PC-3 (cell line): ENCODE data around the gene HPCAL4. TPM values are rescaled to one million over a fixed set of nuclear protein-coding genes. Genes with fewer than 3 reads are reported as not detected.

ENCODE experiments used
- ATAC-seq: fragments of 200-7000 bp; cut with Tn5 transposase; 2 replicates; pipeline ENCODE4 v1.9.1; 2020; ENCODE audit warnings: mild to moderate bottlenecking, moderate library complexity
- BruUV-seq: library from RNA; stranded (reverse); fragments of 400-500 nt; replicated peaks from 2 replicates; lab custom pipeline; 2021; lab: Mats Ljungman, UMichigan
- CTCF ChIA-PET: fragments of 300-600 bp; sonication (Branson Sonifier 250); formaldehyde crosslinking; loops from one replicate; lab custom pipeline; 2022; ENCODE audit warnings: antibody characterized with exemption; lab: Charles Lee
- POLR2A ChIA-PET: fragments of 300-600 bp; sonication (Branson Sonifier 250); formaldehyde crosslinking; loops from one replicate; lab custom pipeline; 2022; ENCODE audit warnings: antibody characterized with exemption; ENCODE audit not compliant: unreplicated experiment; lab: Charles Lee
- DNase-seq: peaks from one replicate; pipeline ENCODE4 v3.0.0-alpha.2; 2015
- H2AFZ ChIP-seq: fragments of 300-600 bp; sonication (generic); 2 replicates; pipeline ENCODE4 v1.6.0; 2016; ENCODE audit warnings: antibody characterized with exemption, low read length
- H3F3A ChIP-seq: fragments of 300-600 bp; sonication (generic); one replicate; pipeline ENCODE4 v1.6.0; 2017; ENCODE audit warnings: antibody characterized with exemption, low read length, control low read depth, mild to moderate bottlenecking; ENCODE audit not compliant: unreplicated experiment
- H3K27ac ChIP-seq: fragments of 300-600 bp; sonication (generic); 2 replicates; pipeline ENCODE4 v1.5.1; 2016; ENCODE audit warnings: mild to moderate bottlenecking, low read length
- H3K27me3 ChIP-seq: fragments of 300-600 bp; sonication (generic); 2 replicates; pipeline ENCODE4 v1.6.1; 2016; ENCODE audit warnings: low read length, mixed read lengths
- H3K36me3 ChIP-seq: fragments of 300-600 bp; sonication (generic); 2 replicates; pipeline ENCODE4 v1.6.1; 2016; ENCODE audit warnings: low read depth, mixed run types, low read length, mixed read lengths
- H3K4me1 ChIP-seq: fragments of 300-600 bp; sonication (generic); 2 replicates; pipeline ENCODE4 v1.5.1; 2016; ENCODE audit warnings: low read length; ENCODE audit not compliant: insufficient read depth
- H3K4me2 ChIP-seq: fragments of 300-600 bp; sonication (generic); 2 replicates; pipeline ENCODE4 v1.6.0; 2016; ENCODE audit warnings: low read length
- H3K4me3 ChIP-seq: fragments of 300-600 bp; sonication (generic); 2 replicates; pipeline ENCODE4 v1.5.1; 2016; ENCODE audit warnings: mild to moderate bottlenecking, low read length, mixed read lengths
- H3K79me2 ChIP-seq: fragments of 300-600 bp; sonication (generic); 2 replicates; pipeline ENCODE4 v1.6.1; 2017; ENCODE audit warnings: low read length, mixed read lengths
- H3K9ac ChIP-seq: fragments of 300-600 bp; sonication (generic); 2 replicates; pipeline ENCODE4 v1.6.0; 2016; ENCODE audit warnings: mild to moderate bottlenecking, low read length
- H3K9me2 ChIP-seq: fragments of 300-600 bp; sonication (generic); replicated peaks from 2 replicates; pipeline ENCODE4 v1.6.1; 2016; ENCODE audit warnings: mixed run types, low read length, mixed read lengths
- H3K9me3 ChIP-seq: fragments of 300-600 bp; sonication (generic); 2 replicates; pipeline ENCODE4 v1.6.1; 2016; ENCODE audit warnings: low read length, mixed read lengths
- H4K20me1 ChIP-seq: fragments of 300-600 bp; sonication (generic); 2 replicates; pipeline ENCODE4 v1.6.1; 2016; ENCODE audit warnings: low read length, mixed read lengths
- CTCF ChIP-seq: fragments of 300-600 bp; sonication (generic); conservative IDR thresholded peaks from 2 replicates; pipeline ENCODE4 v1.5.1; 2017; ENCODE audit warnings: antibody characterized with exemption, low read depth, mild to moderate bottlenecking, low read length
- EZH2 ChIP-seq: fragments of 300-600 bp; sonication (generic); IDR thresholded peaks from one replicate; pipeline ENCODE4 v1.6.1; 2017; ENCODE audit warnings: antibody characterized with exemption, mild to moderate bottlenecking, low read length; ENCODE audit not compliant: unreplicated experiment
- EZH2phosphoT487 ChIP-seq: fragments of 300-600 bp; sonication (generic); IDR thresholded peaks from 2 replicates; pipeline ENCODE4 v1.6.1; 2018; ENCODE audit warnings: mild to moderate bottlenecking, antibody characterized with exemption, low read length, borderline replicate concordance
- intact Hi-C: fragments of 100-400 bp; cut with micrococcal nuclease; formaldehyde crosslinking; loops from 2 replicates; pipeline ENCODE4 v1.9.0; 2023
- total RNA-seq: library from RNA; depleted of rRNA; stranded (reverse); fragments of >200 nt; gene quantifications from 2 replicates; pipeline ENCODE4 v1.2.3, GENCODE V29; 2014

HPCAL4 gene
- total RNA-seq, 1 experiment from 2014 or later = 0.04 TPM

DNA sequence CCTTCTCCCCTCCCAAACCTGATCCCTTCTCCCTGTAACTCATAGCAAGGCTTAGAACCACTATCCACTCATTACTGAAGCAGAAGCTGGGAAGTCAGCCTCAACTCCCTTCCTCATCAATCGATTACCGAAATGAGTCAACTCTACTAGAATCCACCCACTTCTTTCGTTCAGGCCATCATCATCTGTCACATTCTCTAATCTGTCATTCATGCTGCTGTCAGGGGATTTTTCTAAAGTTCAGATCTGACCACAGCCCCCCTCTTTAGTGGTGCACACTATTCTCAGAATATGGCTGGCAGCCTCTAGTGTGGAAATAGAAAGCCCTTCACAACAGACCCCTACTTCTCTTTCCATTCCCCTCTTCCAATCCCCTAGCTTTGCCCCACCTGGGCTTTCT lies 24.5 kb downstream of the HPCAL4 start:
- ATAC-seq = no peak
- BruUV-seq = no TSS peak
- H3K9ac ChIP-seq = no peak overlapping the region
- no peak overlapping the region for H3K4me2 ChIP-seq
- no peaks in the 10 kb centered on the region for H3F3A ChIP-seq
- ChIA-PET CTCF (no interaction called here), POLR2A (no interaction called here)
- H3K4me3 ChIP-seq = no peak overlapping the region
- no peaks in the 10 kb centered on the region for H3K9me3 ChIP-seq
- H3K27me3 ChIP-seq = peaks cover 13% of the 10 kb centered on the region
- H3K79me2 ChIP-seq = no peaks in the 10 kb centered on the region
- no peaks in the 10 kb centered on the region for H3K9me2 ChIP-seq
- no peak for TF ChIP-seq EZH2phosphoT487
- TF ChIP-seq EZH2 = no peak
- no peak for TF ChIP-seq CTCF
- no peak overlapping the region for H2AFZ ChIP-seq
- H3K27ac ChIP-seq = no peak overlapping the region
- no peaks in the 10 kb centered on the region for H4K20me1 ChIP-seq
- intact Hi-C loops = no loop called here
- no peaks in the 10 kb centered on the region; the same call in 1 of the 2 replicates for H3K4me1 ChIP-seq
- no peaks in the 10 kb centered on the region for H3K36me3 ChIP-seq
- DNase-seq = no peak

DNA sequence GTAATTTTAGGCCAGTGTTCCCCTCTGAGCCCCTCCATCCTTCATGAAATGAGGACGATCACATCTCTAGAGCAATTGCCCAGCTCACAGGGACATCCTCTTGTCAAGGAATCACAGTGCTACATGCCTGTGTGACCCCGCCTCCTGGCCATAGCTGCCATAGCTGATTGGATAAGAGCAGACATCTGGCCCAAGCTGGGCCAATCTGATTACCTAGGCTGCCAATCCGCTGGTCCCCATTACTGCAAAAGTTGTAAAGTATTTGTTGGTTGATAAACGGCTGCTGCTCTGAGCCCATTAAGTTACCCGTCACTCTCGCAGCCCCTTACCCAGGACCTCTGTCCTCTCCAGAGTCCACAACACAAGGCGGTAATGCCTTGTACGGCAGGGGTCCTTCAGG lies 27.7 kb downstream of the HPCAL4 start:
- H3F3A ChIP-seq = no peaks in the 10 kb centered on the region
- no peak overlapping the region for H2AFZ ChIP-seq
- H3K9ac ChIP-seq = no peak overlapping the region
- no peaks in the 10 kb centered on the region for H3K9me2 ChIP-seq
- peaks cover 8% of the 10 kb centered on the region; the same call in 1 of the 2 replicates for H3K27me3 ChIP-seq
- H4K20me1 ChIP-seq = no peaks in the 10 kb centered on the region
- H3K4me1 ChIP-seq = no peaks in the 10 kb centered on the region
- DNase-seq = no peak
- H3K79me2 ChIP-seq = no peaks in the 10 kb centered on the region
- no peak for ATAC-seq
- H3K4me3 ChIP-seq = no peak overlapping the region
- H3K27ac ChIP-seq = no peak overlapping the region
- TF ChIP-seq EZH2 (no peak), EZH2phosphoT487 (no peak), CTCF (no peak)
- H3K36me3 ChIP-seq = no peaks in the 10 kb centered on the region
- CTCF ChIA-PET = no interaction called here
- no peak overlapping the region for H3K4me2 ChIP-seq
- BruUV-seq = no TSS peak
- no peaks in the 10 kb centered on the region for H3K9me3 ChIP-seq
- intact Hi-C loops = no loop called here
- POLR2A ChIA-PET = no interaction called here

GRCh38 chr1:39662861-39663260 lies 28.4 kb downstream of the HPCAL4 start:
- Histone ChIP-seq H2AFZ (no peak overlapping the region), H4K20me1 (no peaks in the 10 kb centered on the region), H3K4me1 (no peaks in the 10 kb centered on the region), H3K4me2 (no peak overlapping the region), H3K36me3 (no peaks in the 10 kb centered on the region), H3K27ac (no peak overlapping the region), H3K4me3 (no peak overlapping the region), H3K9me3 (no peaks in the 10 kb centered on the region), H3K79me2 (no peaks in the 10 kb centered on the region), H3K27me3 (peaks cover 8% of the 10 kb centered on the region; the same call in 1 of the 2 replicates), H3K9me2 (no peaks in the 10 kb centered on the region), H3K9ac (no peak overlapping the region), H3F3A (no peaks in the 10 kb centered on the region)
- BruUV-seq = no TSS peak
- intact Hi-C loops = no loop called here
- no peak for ATAC-seq
- DNase-seq = no peak
- CTCF ChIA-PET = no interaction called here
- TF ChIP-seq EZH2phosphoT487 (no peak), CTCF (no peak), EZH2 (no peak)
- POLR2A ChIA-PET = no interaction called here
